Inferior parietal cortex (tissue), 1 donor: ENCODE measurements around the gene TMEM132D.
"Not testable (repeated sequence)": the region's sequence is repeated elsewhere in the genome, so short reads cannot be mapped to it uniquely, and the experiment has no call there.

Experiments used
- DNase-seq: peaks from one replicate; pipeline ENCODE4 v3.0.0-alpha.2; 2016; ENCODE audit errors: extremely low spot score

Gene TMEM132D

GRCh38 chr12:129589503-129589902 lies 314.3 kb downstream of the TMEM132D start:
- DNase-seq: no peak

- DNase-seq: no peak
Measured at GRCh38 chr12:129588142-129588541, 315.7 kb downstream of the TMEM132D start.

GRCh38 chr12:129585296-129585695 lies 318.5 kb downstream of the TMEM132D start:
- DNase-seq: no peak

- no peak for DNase-seq
Measured at GRCh38 chr12:129579879-129580278, 323.9 kb downstream of the TMEM132D start.

- DNase-seq: no peak
Measured at GRCh38 chr12:129571901-129572494, 331.8 kb downstream of the TMEM132D start.

- DNase-seq: no peak
Measured at GRCh38 chr12:129570796-129571400, 332.9 kb downstream of the TMEM132D start.

GRCh38 chr12:129566800-129567199 lies 337.0 kb downstream of the TMEM132D start:
- no peak for DNase-seq

GRCh38 chr12:129564768-129565167 lies 339.1 kb downstream of the TMEM132D start:
- no peak for DNase-seq

GRCh38 chr12:129563266-129563665 lies 340.6 kb downstream of the TMEM132D start:
- no peak for DNase-seq

GRCh38 chr12:129561304-129561703 lies 342.5 kb downstream of the TMEM132D start:
- DNase-seq: no peak

- no peak for DNase-seq
Measured at GRCh38 chr12:129559776-129560175, 344.0 kb downstream of the TMEM132D start.

GRCh38 chr12:129558036-129558435 lies 345.8 kb downstream of the TMEM132D start:
- no peak for DNase-seq

GRCh38 chr12:129556082-129556481 lies 347.7 kb downstream of the TMEM132D start:
- no peak for DNase-seq

- no peak for DNase-seq
Measured at GRCh38 chr12:129552996-129553750, 350.7 kb downstream of the TMEM132D start.

GRCh38 chr12:129551441-129551840 lies 352.4 kb downstream of the TMEM132D start:
- no peak for DNase-seq

GRCh38 chr12:129550353-129550752 lies 353.5 kb downstream of the TMEM132D start:
- no peak for DNase-seq

GRCh38 chr12:129549656-129550055 lies 354.2 kb downstream of the TMEM132D start:
- DNase-seq: no peak

GRCh38 chr12:129549020-129549419 lies 354.8 kb downstream of the TMEM132D start:
- DNase-seq: not testable (repeated sequence)

GRCh38 chr12:129544716-129545115 lies 359.1 kb downstream of the TMEM132D start:
- DNase-seq: no peak

- no peak for DNase-seq
Measured at GRCh38 chr12:129540954-129541353, 362.9 kb downstream of the TMEM132D start.

- DNase-seq: no peak
Measured at GRCh38 chr12:129540249-129540648, 363.6 kb downstream of the TMEM132D start.

- not testable (repeated sequence) for DNase-seq
Measured at GRCh38 chr12:129538724-129539335, 365.0 kb downstream of the TMEM132D start.

- no peak for DNase-seq
Measured at GRCh38 chr12:129538137-129538536, 365.7 kb downstream of the TMEM132D start.
